Tibial nerve (tissue), 4 donors: ENCODE data around the gene CCDC24.

ENCODE experiments used
- CTCF ChIP-seq, 5 experiments: fragments of 200-600 bp in 3 of 5; fragments of 450-650 bp in 2 of 5; sonication (generic) in 3 of 5; IDR thresholded peaks; one replicate each; pipeline ENCODE4 v1.5.1; 2016 to 2019; ENCODE audit warnings: antibody characterized with exemption in 5 of 5, mild to moderate bottlenecking in 3 of 5, moderate library complexity in 2 of 5
- EP300 ChIP-seq, 2 donors: sonication (generic); formaldehyde crosslinking; IDR thresholded peaks; one replicate each; pipeline ENCODE4 v1.6.1; 2017; ENCODE audit warnings: antibody characterized with exemption in 2 of 2, mild to moderate bottlenecking in 1 of 2
- POLR2A ChIP-seq, 2 donors: fragments of 450-650 bp; IDR thresholded peaks; one replicate each; pipeline ENCODE4 v1.6.1; 2017; ENCODE audit warnings: antibody characterized with exemption in 2 of 2, mild to moderate bottlenecking in 2 of 2, moderate library complexity in 2 of 2

- TF ChIP-seq CTCF (IDR thresholded peaks at IDR 0.05) (no peak), POLR2A (IDR thresholded peaks at IDR 0.05) (no peak), EP300 (IDR thresholded peaks at IDR 0.05) (no peak)
These were observed 28.4 kb upstream of the CCDC24 start for GRCh38 chr1:43963006-43963405.
